Activated CD8-positive, alpha-beta memory T cell treated with anti-CD3 and anti-CD28 coated beads, Interleukin-2, amount 50 U/mL, for 4 hours (primary cell): ENCODE results near the gene PRAME.
"Not testable (repeated sequence)": the region's sequence is repeated elsewhere in the genome, so short reads cannot be mapped to it uniquely, and the experiment has no call there.

Experiments used
- DNase-seq: peaks from one replicate; pipeline ENCODE4 v3.0.0-alpha.2; 2020

PRAME gene

GRCh38 chr22:22558972-22559603 is at the start of gene PRAME:
Gene PRAME (minus strand): TSS chr22:22559265. CDS start chr22:22556832, 2,433 bp downstream.
- peak; percentile 57 for DNase-seq

GRCh38 chr22:22608022-22608421 is 49.0 kb upstream of the PRAME start:
- not testable (repeated sequence) for DNase-seq

GRCh38 chr22:22605074-22605404 is 46.0 kb upstream of the PRAME start:
- DNase-seq = no peak

- DNase-seq = no peak
Observed at GRCh38 chr22:22604326-22605073, 45.4 kb upstream of the PRAME start.

- DNase-seq = no peak
Observed at GRCh38 chr22:22603470-22603947, 44.4 kb upstream of the PRAME start.

GRCh38 chr22:22600531-22601261 is 41.6 kb upstream of the PRAME start:
- DNase-seq = no peak

GRCh38 chr22:22599248-22599647 is 40.2 kb upstream of the PRAME start:
- no peak for DNase-seq

- no peak for DNase-seq
Observed at GRCh38 chr22:22598144-22598543, 39.1 kb upstream of the PRAME start.

- no peak for DNase-seq
Observed at GRCh38 chr22:22595001-22595835, 36.2 kb upstream of the PRAME start.

- peak; percentile 53 for DNase-seq
Observed at GRCh38 chr22:22593964-22594656, 35.0 kb upstream of the PRAME start.

- no peak for DNase-seq
Observed at GRCh38 chr22:22593250-22593649, 34.2 kb upstream of the PRAME start.

GRCh38 chr22:22591348-22592299 is 32.6 kb upstream of the PRAME start:
- DNase-seq = no peak

GRCh38 chr22:22590136-22590891 is 31.2 kb upstream of the PRAME start:
- DNase-seq = no peak

- DNase-seq = no peak
Observed at GRCh38 chr22:22588485-22589164, 29.6 kb upstream of the PRAME start.

GRCh38 chr22:22587577-22588188 is 28.6 kb upstream of the PRAME start:
- DNase-seq = no peak

- no peak for DNase-seq
Observed at GRCh38 chr22:22584722-22585121, 25.7 kb upstream of the PRAME start.

GRCh38 chr22:22583030-22583429 is 24.0 kb upstream of the PRAME start:
- DNase-seq = no peak

- not testable (repeated sequence) for DNase-seq
Observed at GRCh38 chr22:22581524-22581923, 22.5 kb upstream of the PRAME start.
